ENCODE results near the gene PRR5L. TPM values are rescaled to one million over a fixed set of nuclear protein-coding genes. Genes with fewer than 3 reads are reported as not detected.

The PRR5L gene
- 11.0 and 12.9 TPM in 2 replicates for total RNA-seq

DNA sequence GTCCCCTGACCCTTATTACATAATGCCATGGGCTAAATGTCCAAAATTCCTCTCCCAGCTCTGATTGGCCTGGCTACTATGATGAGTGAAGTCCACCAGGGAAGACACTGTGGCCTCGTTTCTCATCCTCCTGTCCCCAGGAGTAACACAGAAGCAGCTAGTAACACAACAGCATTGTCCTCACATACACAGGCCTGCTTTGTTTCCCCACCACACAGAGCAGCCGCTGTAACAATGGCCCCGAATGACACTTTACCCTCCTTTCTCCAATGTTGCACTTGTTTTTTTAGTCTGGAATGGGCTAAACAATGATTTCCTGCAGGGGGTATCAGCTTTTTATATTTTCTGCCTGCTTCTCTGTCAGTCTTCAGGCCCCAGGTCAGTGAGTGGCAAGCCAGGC is at the start of gene PRR5L:
PRR5L (plus strand) TSS at position 363 of the 400 bp plus-strand sequence. CDS start 104,834 bp downstream, outside the sequence.

GRCh38 chr11:36289226-36289852 is 6.7 kb upstream of the PRR5L start, which contains the start of gene COMMD9:
COMMD9 (minus strand) TSS chr11:36289424; CDS start chr11:36289412, 12 bp downstream.

DNA sequence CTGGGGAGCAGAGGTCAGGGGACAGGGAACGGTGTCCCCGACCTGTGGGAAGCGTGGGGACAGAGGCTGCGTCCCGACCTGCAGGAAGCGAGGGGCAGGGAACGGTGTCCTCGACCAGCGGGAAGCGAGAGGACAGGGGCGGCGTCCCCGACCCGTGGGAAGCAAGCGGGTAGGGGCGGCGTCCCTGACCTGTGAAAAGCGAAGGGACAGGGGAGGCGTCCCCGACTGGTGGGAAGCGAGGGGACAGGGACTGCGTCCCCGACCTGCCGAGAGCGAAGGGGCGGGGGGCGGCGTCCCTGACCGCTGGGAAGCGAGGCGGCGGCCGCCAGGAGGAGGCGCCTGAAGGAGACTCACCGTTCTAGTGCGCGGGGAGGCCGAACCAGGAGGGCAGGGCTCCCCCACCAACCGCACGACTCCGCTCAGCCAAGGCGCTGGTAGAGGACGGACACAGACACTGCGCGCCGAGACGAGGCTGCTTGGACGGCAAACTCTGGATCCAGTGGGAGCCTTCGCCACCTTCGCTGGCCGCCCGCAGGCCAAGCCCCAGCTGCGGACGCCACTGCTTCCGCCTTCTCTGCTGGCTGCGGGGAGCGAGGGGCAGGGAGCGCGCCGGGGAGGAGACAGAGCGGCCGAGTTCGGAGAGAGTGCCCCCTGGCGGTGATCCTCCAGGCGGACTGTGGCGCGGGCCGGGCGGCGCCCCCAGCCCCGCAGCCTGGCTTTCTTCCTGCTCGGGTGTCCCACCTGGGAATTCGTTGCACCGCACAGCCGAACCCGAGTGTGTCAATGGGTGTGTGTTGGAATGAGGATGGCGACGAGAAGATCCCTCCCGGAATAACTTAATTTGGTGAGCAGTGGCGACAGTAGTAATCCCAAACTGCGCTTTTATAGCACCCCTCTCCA is 213.9 kb downstream of the PRR5L start, which contains the start of gene TRAF6:
TRAF6 (minus strand) TSS at position 579 of the 900 bp plus-strand sequence. CDS start 8,757 bp downstream, outside the sequence.

Other genes starting within 250 kb of the PRR5L start
- 21.4 and 24.5 TPM in 2 replicates for gene COMMD9, start 6.9 kb upstream of the PRR5L start, total RNA-seq
- 5.8 and 8.1 TPM in 2 replicates for gene TRAF6, start 214.0 kb downstream of the PRR5L start, total RNA-seq

Measured in epithelial cell of umbilical artery (primary cell).